ENCODE results near the gene SAMHD1. TPM values are rescaled to one million over a fixed set of nuclear protein-coding genes. Genes with fewer than 3 reads are reported as not detected.

The SAMHD1 gene
- total and polyA plus RNA-seq, 2 of the 13 experiments (the other 11 are each of a cell fraction or from before 2014, with no cell fraction given): 16.9 to 43.5 TPM

DNA sequence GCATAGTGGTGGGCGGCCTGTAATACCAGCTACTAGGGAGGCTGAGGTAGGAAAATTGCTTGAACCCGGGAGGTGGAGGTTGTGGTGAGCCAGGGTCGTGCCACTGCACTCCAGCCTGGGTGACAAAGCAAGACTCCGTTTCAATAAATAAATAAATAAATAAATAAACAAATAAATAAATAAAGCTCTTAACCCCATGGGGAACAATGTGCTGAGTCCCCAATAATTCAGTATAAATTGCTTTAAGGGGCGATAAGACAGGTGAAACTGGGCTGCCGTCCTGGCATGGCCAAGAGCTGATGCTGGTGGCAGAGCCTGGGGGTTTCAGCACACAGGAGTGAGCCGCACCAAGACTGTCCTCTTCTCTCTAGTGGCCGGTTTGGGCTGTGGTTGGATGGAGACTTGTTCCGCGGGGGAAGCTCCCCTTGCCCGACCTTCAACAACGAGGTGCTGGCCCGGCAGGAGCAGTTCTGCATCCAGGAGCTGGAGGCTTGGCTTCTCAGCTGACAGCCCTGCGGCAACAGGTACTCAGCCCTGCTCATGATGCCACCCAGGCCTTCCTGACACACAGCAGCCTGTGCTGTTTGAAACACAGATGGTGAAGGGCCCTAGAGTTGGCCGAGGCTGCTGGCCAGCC, 62.5 kb downstream of the SAMHD1 start:
- Histone ChIP-seq H3K79me2 (ENCODE audit: insufficient read depth, low read length) (no peaks in the 10 kb centered on the region), H3K27ac (ENCODE audit: extremely low read length, insufficient read depth, low read length) (no peak overlapping the region), H4K20me1 (ENCODE audit: insufficient read depth, low read length) (no peaks in the 10 kb centered on the region), H3K4me2 (ENCODE audit: low read depth, low read length) (no peak overlapping the region), H3K9me3 (ENCODE audit: low read length) (no peaks in the 10 kb centered on the region), H3K4me3 (replicated peaks in 1 of 3; ENCODE audit: insufficient read depth in 1 of 3, low read depth in 2 of 3, low read length in 3 of 3) (no peak overlapping the region), H3K9ac (ENCODE audit: insufficient read depth, low read depth, low read length) (no peak overlapping the region), H3K36me3 (replicated peaks in 1 of 2; ENCODE audit: control insufficient read depth in 1 of 2, insufficient read depth in 2 of 2, low read length in 2 of 2) (peaks cover 6 to 27% of the 10 kb centered on the region in 2 experiments; a peak in 4 of 5 replicates), H3K27me3 (ENCODE audit: control insufficient read depth in 1 of 2, insufficient read depth in 2 of 2, low read length in 2 of 2) (no peaks in the 10 kb centered on the region), H2AFZ (ENCODE audit: low read length) (no peak overlapping the region), H3K4me1 (ENCODE audit: insufficient read depth, low read length) (peaks cover 15% of the 10 kb centered on the region)
- FAIRE-seq (no peak), ATAC-seq (no peak), DNase-seq (ENCODE audit: low spot score) (no peak)
- WGBS (ENCODE audit: low lambda C conversion rate): 94% methylated on average over 15 of the region's 15 CpGs
- intact Hi-C loops (cut with micrococcal nuclease; ENCODE audit: unreplicated experiment): no loop called here
- BruUV-seq (replicated peaks): no TSS peak
- TF ChIP-seq AGO2 (optimal IDR thresholded peaks at IDR 0.05; ENCODE audit: low read depth, low read length) (no peak), ZNF782 (CRISPR knock-in tag; IDR thresholded peaks at IDR 0.05; ENCODE audit: borderline replicate concordance) (no peak), MAFK (conservative IDR thresholded peaks at IDR 0.05 in 1 of 2, IDR thresholded peaks at IDR 0.05 in 1 of 2; ENCODE audit: low read length in 2 of 2) (peak in 1 of 2 experiments; percentile 51; a peak in 2 of 4 replicates), ZNF768 (CRISPR knock-in tag; IDR thresholded peaks at IDR 0.05) (peak; percentile 46; the same call in 1 of the 2 replicates)
- ChIA-PET POLR2A (no interaction called here), CTCF (ENCODE audit: low intra/inter-chr PET ratio, low total read pairs) (no interaction called here)
- in situ Hi-C loops (cut with HindIII; ENCODE audit: extremely low pct_ligation_motif_present, low pct_unique_long_range_greater_than_20kb): loop anchor here (5.0 kb wide), 1 partner anchor 57 kb away; no protein-coding TSS in a partner anchor

DNA sequence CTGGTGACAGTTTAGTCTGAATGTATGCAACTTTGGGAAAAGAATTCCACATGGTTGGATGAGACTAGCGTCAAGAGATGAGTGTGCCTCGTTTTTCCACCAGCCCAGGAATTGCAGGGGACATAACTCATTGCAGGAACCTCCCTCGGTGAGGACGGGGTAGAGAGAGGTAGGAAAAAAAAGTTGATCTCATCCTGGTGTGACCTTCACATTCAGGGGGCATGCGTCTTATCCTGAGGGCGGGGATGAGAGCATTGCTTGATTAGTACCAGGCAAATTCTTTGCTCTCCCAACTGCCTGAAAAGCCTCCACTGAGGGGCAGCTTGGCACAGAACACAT, 63.8 kb downstream of the SAMHD1 start:
- WGBS (ENCODE audit: low lambda C conversion rate): 63% methylated on average over 6 of the region's 6 CpGs
- H3K4me2 ChIP-seq (ENCODE audit: low read depth, low read length): no peak overlapping the region
- no peak for FAIRE-seq
- TF ChIP-seq, protein P1, sequence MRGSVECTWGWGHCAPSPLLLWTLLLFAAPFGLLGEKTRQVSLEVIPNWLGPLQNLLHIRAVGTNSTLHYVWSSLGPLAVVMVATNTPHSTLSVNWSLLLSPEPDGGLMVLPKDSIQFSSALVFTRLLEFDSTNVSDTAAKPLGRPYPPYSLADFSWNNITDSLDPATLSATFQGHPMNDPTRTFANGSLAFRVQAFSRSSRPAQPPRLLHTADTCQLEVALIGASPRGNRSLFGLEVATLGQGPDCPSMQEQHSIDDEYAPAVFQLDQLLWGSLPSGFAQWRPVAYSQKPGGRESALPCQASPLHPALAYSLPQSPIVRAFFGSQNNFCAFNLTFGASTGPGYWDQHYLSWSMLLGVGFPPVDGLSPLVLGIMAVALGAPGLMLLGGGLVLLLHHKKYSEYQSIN (CRISPR knock-in tag; IDR thresholded peaks at IDR 0.05; ENCODE audit: borderline replicate concordance): no peak
- TF ChIP-seq NONO (IDR thresholded peaks at IDR 0.05): no peak
- TF ChIP-seq NONO (CRISPR knock-in tag; conservative IDR thresholded peaks at IDR 0.05): peak; percentile 11; the same call in 1 of the 2 replicates
- TF ChIP-seq, protein P2, sequence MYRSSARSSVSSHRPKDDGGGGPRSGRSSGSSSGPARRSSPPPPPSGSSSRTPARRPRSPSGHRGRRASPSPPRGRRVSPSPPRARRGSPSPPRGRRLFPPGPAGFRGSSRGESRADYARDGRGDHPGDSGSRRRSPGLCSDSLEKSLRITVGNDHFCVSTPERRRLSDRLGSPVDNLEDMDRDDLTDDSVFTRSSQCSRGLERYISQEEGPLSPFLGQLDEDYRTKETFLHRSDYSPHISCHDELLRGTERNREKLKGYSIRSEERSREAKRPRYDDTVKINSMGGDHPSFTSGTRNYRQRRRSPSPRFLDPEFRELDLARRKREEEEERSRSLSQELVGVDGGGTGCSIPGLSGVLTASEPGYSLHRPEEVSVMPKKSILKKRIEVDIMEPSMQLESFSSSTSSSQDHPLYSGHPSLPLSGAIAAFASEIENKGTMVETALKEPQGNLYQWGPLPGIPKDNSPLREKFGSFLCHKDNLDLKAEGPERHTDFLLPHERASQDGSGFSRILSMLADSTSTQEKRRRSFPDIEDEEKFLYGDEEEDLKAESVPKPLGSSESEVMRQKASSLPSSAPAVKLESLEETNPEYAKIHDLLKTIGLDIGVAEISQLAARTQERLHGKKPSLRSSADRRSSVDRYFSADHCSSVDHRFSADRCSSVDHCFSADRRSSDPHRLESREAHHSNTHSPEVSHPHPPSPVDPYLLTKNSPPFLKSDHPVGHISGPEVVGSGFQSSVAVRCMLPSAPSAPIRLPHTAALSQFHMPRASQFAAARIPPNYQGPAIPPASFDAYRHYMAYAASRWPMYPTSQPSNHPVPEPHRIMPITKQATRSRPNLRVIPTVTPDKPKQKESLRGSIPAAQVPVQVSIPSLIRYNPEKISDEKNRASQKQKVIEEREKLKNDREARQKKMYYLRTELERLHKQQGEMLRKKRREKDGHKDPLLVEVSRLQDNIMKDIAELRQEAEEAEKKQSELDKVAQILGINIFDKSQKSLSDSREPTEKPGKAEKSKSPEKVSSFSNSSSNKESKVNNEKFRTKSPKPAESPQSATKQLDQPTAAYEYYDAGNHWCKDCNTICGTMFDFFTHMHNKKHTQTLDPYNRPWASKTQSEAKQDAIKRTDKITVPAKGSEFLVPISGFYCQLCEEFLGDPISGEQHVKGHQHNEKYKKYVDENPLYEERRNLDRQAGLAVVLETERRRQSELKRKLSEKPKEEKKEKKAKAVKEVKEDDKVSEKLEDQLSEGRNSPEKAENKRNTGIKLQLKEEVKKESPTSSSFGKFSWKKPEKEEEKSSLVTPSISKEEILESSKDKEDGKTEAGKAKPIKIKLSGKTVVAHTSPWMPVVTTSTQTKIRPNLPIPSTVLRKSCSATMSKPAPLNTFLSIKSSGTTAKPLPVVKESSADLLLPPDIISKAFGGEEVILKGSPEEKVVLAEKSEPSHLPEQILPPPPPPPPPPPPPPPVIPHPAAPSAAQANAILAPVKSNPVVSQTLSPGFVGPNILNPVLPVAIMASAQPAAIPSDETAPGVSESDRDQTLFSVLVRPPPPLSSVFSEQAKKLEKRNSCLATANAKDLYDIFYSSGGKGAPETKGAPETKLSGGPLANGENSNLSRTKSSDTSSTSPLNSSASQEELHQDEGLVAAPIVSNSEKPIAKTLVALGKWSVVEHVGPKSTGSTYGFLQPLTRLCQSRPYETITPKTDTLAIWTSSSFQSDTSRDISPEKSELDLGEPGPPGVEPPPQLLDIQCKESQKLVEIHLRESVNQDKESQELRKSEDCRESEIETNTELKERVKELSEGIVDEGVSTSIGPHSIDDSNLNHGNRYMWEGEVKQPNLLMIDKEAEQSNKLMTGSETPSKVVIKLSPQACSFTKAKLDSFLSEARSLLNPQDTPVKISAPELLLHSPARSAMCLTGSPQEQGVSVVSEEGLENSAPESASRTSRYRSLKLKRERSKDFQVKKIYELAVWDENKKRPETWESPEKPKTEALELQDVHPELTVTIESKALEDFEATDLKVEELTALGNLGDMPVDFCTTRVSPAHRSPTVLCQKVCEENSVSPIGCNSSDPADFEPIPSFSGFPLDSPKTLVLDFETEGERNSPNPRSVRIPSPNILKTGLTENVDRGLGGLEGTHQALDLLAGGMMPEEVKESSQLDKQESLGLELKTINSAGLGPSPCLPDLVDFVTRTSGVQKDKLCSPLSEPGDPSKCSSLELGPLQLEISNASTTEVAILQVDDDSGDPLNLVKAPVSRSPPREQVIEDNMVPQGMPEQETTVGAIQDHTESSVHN (CRISPR knock-in tag; IDR thresholded peaks at IDR 0.05): peak; percentile 65; the same call in 1 of the 2 replicates

More for the DNA sequence above, 63.8 kb downstream of the SAMHD1 start:
- Histone ChIP-seq H3K27me3 (ENCODE audit: control insufficient read depth in 1 of 2, insufficient read depth in 2 of 2, low read length in 2 of 2) (no peaks in the 10 kb centered on the region), H3K9ac (ENCODE audit: insufficient read depth, low read depth, low read length) (no peak overlapping the region), H3K4me1 (ENCODE audit: insufficient read depth, low read length) (peaks cover 15% of the 10 kb centered on the region), H3K9me3 (ENCODE audit: low read length) (no peaks in the 10 kb centered on the region), H3K79me2 (ENCODE audit: insufficient read depth, low read length) (no peaks in the 10 kb centered on the region), H4K20me1 (ENCODE audit: insufficient read depth, low read length) (no peaks in the 10 kb centered on the region), H3K4me3 (replicated peaks in 1 of 3; ENCODE audit: insufficient read depth in 1 of 3, low read depth in 2 of 3, low read length in 3 of 3) (no peak overlapping the region), H3K27ac (ENCODE audit: extremely low read length, insufficient read depth, low read length) (no peak overlapping the region), H2AFZ (ENCODE audit: low read length) (no peak overlapping the region), H3K36me3 (replicated peaks in 1 of 2; ENCODE audit: control insufficient read depth in 1 of 2, insufficient read depth in 2 of 2, low read length in 2 of 2) (peaks cover 3 to 15% of the 10 kb centered on the region in 2 experiments; a peak in 4 of 5 replicates)
- intact Hi-C loops (cut with micrococcal nuclease; ENCODE audit: unreplicated experiment): loop anchor here (1.0 kb wide), 4 partner anchors 15 to 95 kb away; a partner anchor contains a TSS
- ATAC-seq (no peak), DNase-seq (ENCODE audit: low spot score) (no peak)
- ChIA-PET POLR2A (interaction anchor here (1.4 to 1.9 kb wide), 2 partner anchors 15 to 26 kb away, joined by 9 to 12 read pairs; no protein-coding TSS in a partner anchor), CTCF (ENCODE audit: low intra/inter-chr PET ratio, low total read pairs) (interaction anchor here (0.6 to 5.2 kb wide), 6 partner anchors 22 to 171 kb away, joined by 3 to 59 read pairs (median 6); a partner anchor contains a TSS)
- BruUV-seq (replicated peaks): no TSS peak
- in situ Hi-C loops (cut with HindIII; ENCODE audit: extremely low pct_ligation_motif_present, low pct_unique_long_range_greater_than_20kb): loop anchor here (5.0 kb wide), 1 partner anchor 55 kb away; no protein-coding TSS in a partner anchor
